ENCODE results near the gene PBX1. TPM values are rescaled to one million over a fixed set of nuclear protein-coding genes. Genes with fewer than 3 reads are reported as not detected.

PBX1 gene
- total RNA-seq, 2 experiments from 2014 or later = not detected

DNA sequence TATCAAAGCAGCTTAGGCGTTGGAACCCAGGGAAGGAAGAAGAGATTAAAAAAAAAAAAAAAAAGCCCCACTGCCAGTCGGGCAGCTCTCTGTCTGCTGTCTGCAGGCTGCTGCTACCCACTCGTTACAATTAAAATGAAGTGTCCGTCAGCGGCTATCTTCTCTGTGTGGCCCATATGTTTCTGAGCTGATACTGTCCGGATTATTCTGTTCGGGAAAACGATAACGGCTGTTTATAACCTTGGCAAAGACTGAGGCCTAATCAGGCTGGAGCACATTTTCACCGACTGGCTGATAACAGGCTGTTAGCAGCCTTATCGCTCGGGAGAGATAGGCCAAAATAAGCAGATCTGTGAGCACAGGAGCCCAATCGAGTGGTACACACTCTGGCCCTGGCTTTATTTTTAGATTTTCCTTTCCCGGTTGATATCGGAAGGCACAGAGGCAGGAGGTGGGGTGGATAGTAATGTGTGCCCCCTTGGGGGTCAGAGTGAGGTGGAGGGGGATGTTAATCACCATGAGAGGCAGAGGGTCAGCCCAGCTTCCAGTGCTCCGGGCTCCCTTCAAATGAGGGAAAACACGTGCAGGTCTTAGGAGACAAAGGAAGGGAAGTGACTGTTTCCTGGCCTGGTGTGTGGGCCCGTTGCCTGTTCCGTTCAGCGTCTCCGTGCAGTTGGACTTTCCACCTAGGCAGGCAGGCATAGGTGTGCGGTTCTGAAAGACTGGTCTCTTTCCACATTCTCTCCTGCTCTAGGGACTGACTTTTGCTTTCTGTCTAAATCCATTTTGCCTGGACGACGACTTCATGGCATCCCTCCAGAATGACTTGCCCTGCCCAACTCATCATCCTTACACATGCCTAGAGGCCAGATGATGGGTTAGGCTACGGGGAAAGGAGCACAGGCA lies 153.4 kb downstream of the PBX1 start:
- TF ChIP-seq, protein P1, sequence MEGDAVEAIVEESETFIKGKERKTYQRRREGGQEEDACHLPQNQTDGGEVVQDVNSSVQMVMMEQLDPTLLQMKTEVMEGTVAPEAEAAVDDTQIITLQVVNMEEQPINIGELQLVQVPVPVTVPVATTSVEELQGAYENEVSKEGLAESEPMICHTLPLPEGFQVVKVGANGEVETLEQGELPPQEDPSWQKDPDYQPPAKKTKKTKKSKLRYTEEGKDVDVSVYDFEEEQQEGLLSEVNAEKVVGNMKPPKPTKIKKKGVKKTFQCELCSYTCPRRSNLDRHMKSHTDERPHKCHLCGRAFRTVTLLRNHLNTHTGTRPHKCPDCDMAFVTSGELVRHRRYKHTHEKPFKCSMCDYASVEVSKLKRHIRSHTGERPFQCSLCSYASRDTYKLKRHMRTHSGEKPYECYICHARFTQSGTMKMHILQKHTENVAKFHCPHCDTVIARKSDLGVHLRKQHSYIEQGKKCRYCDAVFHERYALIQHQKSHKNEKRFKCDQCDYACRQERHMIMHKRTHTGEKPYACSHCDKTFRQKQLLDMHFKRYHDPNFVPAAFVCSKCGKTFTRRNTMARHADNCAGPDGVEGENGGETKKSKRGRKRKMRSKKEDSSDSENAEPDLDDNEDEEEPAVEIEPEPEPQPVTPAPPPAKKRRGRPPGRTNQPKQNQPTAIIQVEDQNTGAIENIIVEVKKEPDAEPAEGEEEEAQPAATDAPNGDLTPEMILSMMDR (IDR thresholded peaks at IDR 0.05) = no peak
- intact Hi-C loops (cut with micrococcal nuclease) = no loop called here
- H3K4me3 Mint-ChIP-seq = no peak overlapping the region
- H3K9me3 Mint-ChIP-seq = no peaks in the 10 kb centered on the region
- H3K27ac Mint-ChIP-seq = no peak overlapping the region
- no peaks in the 10 kb centered on the region for H3K4me1 Mint-ChIP-seq (ENCODE audit: low read depth)
- H3K27me3 Mint-ChIP-seq = peaks cover 1% of the 10 kb centered on the region
- DNase-seq (no peak), ATAC-seq (no peak)
- no peaks in the 10 kb centered on the region for H3K36me3 Mint-ChIP-seq (ENCODE audit: low read depth)
- POLR2A ChIA-PET = no interaction called here
- CTCF ChIA-PET = no interaction called here

DNA sequence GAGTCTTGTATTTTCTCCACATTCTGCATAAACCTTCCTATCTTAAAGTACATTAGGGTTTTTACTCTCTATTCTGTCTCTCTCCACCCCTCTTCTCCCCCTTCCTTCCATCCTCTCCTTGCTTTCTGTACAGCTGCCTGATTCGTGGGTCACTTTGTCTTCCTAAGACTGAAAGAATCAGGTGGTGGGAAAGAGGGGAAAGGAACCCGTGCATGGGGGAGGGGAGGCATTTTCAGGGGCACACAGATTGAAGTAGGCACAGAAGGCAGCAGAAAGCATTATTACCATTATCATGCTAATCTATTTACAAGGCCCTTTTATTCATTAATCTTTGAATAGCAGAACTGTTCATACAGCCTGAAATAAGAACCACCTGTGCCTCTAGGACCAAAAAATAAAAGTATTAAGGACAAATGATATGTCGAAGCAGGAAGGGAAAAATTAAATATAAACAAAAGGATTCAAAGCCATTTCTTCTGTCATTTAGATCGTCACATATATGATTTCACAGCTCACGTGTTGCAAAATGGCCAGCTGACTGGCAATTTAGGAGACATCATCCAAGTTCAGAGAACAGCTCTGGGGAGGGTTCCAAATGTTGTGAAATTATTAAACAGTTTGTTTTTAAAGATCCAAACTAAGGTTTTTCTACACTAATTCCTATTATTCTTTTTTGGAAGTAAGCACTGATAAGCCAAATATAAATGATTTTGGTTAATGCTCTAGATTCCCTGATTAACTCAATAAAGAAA lies 154.6 kb downstream of the PBX1 start:
- TF ChIP-seq, protein P1 (IDR thresholded peaks at IDR 0.05) = no peak
- intact Hi-C loops (cut with micrococcal nuclease) = no loop called here

DNA sequence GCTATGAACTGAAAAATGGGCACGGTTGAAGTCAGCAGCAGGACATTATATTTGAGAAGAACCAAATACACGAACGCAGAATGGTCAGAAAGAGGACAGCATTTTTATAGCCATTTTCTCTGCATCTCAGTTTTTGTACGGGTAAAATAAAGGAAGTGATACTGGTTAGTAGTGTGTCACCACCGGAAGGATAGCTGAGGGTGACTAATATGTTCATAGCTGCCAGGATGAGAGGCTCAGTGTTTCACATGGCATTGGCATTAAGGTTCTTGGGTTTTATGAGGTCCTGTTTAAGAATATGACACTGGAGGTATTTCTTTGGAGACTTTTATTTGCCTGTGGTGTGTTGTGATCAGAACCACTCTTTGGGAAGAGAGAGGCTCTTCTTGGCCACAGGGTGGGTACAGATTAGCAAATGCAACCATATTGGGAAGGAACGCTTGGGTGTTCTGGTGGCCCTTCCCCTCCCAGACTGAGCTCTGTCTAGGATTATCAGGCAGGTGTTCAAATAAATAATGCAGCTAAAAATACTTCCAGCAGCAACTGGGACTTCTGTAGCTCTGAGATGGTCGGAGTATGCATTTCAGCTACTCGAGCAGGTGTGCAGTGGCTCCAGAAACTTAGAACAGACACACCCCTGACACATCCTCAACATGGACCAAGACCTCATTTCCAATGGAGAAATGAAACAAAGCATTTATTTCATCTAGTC lies 158.2 kb downstream of the PBX1 start:
- Mint-ChIP-seq H3K27ac (no peak overlapping the region), H3K36me3 (ENCODE audit: low read depth) (no peaks in the 10 kb centered on the region), H3K4me1 (ENCODE audit: low read depth) (peaks cover 4% of the 10 kb centered on the region), H3K27me3 (no peaks in the 10 kb centered on the region), H3K9me3 (no peaks in the 10 kb centered on the region), H3K4me3 (no peak overlapping the region)
- TF ChIP-seq, protein P1 (IDR thresholded peaks at IDR 0.05) = no peak
- ChIA-PET CTCF (interaction anchor here (0.6 kb wide), 1 partner anchor 23 kb away, joined by 3 read pairs; no protein-coding TSS in a partner anchor), POLR2A (interaction anchor here (0.9 kb wide), 1 partner anchor 27 kb away, joined by 3 read pairs; no protein-coding TSS in a partner anchor)
- ATAC-seq (peak; percentile 53), DNase-seq (no peak)
- intact Hi-C loops (cut with micrococcal nuclease) = no loop called here

More for the DNA sequence above, 154.6 kb downstream of the PBX1 start:
- no peak overlapping the region for H3K4me3 Mint-ChIP-seq
- no peaks in the 10 kb centered on the region for H3K9me3 Mint-ChIP-seq
- CTCF ChIA-PET = no interaction called here
- no peaks in the 10 kb centered on the region for H3K4me1 Mint-ChIP-seq (ENCODE audit: low read depth)
- H3K27ac Mint-ChIP-seq = no peak overlapping the region
- DNase-seq (no peak), ATAC-seq (no peak)
- H3K27me3 Mint-ChIP-seq = peaks cover 1% of the 10 kb centered on the region
- H3K36me3 Mint-ChIP-seq (ENCODE audit: low read depth) = no peaks in the 10 kb centered on the region
- POLR2A ChIA-PET = no interaction called here

DNA sequence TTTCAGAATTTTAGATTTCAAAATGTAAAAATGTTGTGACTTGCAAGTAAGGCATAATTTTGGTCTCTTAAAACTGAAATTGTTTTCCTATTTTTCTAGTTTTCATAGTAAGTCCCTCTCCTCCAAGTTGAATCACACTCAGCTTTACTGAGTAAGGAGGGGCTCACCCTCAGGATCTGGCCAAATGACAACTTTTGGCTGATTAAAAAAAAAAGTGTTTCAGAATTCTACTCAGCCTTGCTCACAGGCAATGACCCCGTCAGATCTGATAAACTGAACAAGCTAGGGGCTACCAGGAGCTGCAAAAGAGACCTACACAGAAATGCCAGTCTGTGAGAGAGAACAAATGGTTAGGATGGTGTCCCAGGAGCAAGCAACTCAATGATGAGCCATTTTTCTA lies 159.8 kb downstream of the PBX1 start:
- DNase-seq (no peak), ATAC-seq (no peak)
- CTCF ChIA-PET = no interaction called here
- Mint-ChIP-seq H3K27ac (no peak overlapping the region), H3K4me1 (ENCODE audit: low read depth) (peaks cover 4% of the 10 kb centered on the region), H3K4me3 (no peak overlapping the region), H3K27me3 (no peaks in the 10 kb centered on the region), H3K9me3 (no peaks in the 10 kb centered on the region), H3K36me3 (ENCODE audit: low read depth) (no peaks in the 10 kb centered on the region)
- intact Hi-C loops (cut with micrococcal nuclease) = no loop called here
- TF ChIP-seq, protein P1 (IDR thresholded peaks at IDR 0.05) = no peak
- POLR2A ChIA-PET = no interaction called here

Measured in activated CD8-positive, alpha-beta T cell treated with anti-CD3 and anti-CD28 coated beads for 36 hours (primary cell).